ENCODE results near the gene CAMSAP2.

The CAMSAP2 gene

GRCh38 chr1:200849430-200849829, 110.7 kb downstream of the CAMSAP2 start:
- no peak for DNase-seq (ENCODE audit: low read depth, low spot score)

GRCh38 chr1:200850554-200850953, 111.9 kb downstream of the CAMSAP2 start:
- DNase-seq (ENCODE audit: low read depth, low spot score), result no peak

GRCh38 chr1:200856716-200857357, 118.1 kb downstream of the CAMSAP2 start:
- peak; percentile 61 for DNase-seq (ENCODE audit: low read depth, low spot score)

GRCh38 chr1:200857804-200858203, 119.1 kb downstream of the CAMSAP2 start:
- DNase-seq (ENCODE audit: low read depth, low spot score), result no peak

- no peak for DNase-seq (ENCODE audit: low read depth, low spot score)
Observed at GRCh38 chr1:200861937-200862647, 123.4 kb downstream of the CAMSAP2 start.

- DNase-seq (ENCODE audit: low read depth, low spot score), result no peak
Observed at GRCh38 chr1:200862713-200863415, 124.2 kb downstream of the CAMSAP2 start.

GRCh38 chr1:200866116-200866515, 127.4 kb downstream of the CAMSAP2 start:
- DNase-seq (ENCODE audit: low read depth, low spot score), result no peak

GRCh38 chr1:200866521-200866920, 127.8 kb downstream of the CAMSAP2 start:
- no peak for DNase-seq (ENCODE audit: low read depth, low spot score)

GRCh38 chr1:200867018-200867811, 128.5 kb downstream of the CAMSAP2 start:
- peak; percentile 58 for DNase-seq (ENCODE audit: low read depth, low spot score)

- no peak for DNase-seq (ENCODE audit: low read depth, low spot score)
Observed at GRCh38 chr1:200869376-200869752, 130.7 kb downstream of the CAMSAP2 start.

- no peak for DNase-seq (ENCODE audit: low read depth, low spot score)
Observed at GRCh38 chr1:200869753-200870391, 131.2 kb downstream of the CAMSAP2 start.

GRCh38 chr1:200872446-200873115, 133.9 kb downstream of the CAMSAP2 start, which contains the start of gene GPR25:
Gene GPR25, plus strand, starts transcription at chr1:200872981. Its CDS starts 57 bp downstream, at chr1:200873038.
- DNase-seq (ENCODE audit: low read depth, low spot score), result no peak

- no peak for DNase-seq (ENCODE audit: low read depth, low spot score)
Observed at GRCh38 chr1:200873116-200873670, 134.5 kb downstream of the CAMSAP2 start.

- no peak for DNase-seq (ENCODE audit: low read depth, low spot score)
Observed at GRCh38 chr1:200873671-200874397, 135.1 kb downstream of the CAMSAP2 start.

- DNase-seq (ENCODE audit: low read depth, low spot score), result no peak
Observed at GRCh38 chr1:200874694-200875093, 136.0 kb downstream of the CAMSAP2 start.

- no peak for DNase-seq (ENCODE audit: low read depth, low spot score)
Observed at GRCh38 chr1:200875416-200875815, 136.7 kb downstream of the CAMSAP2 start.

- DNase-seq (ENCODE audit: low read depth, low spot score), result no peak
Observed at GRCh38 chr1:200877010-200877409, 138.3 kb downstream of the CAMSAP2 start.

- no peak for DNase-seq (ENCODE audit: low read depth, low spot score)
Observed at GRCh38 chr1:200877839-200878551, 139.3 kb downstream of the CAMSAP2 start.

GRCh38 chr1:200880212-200880611, 141.5 kb downstream of the CAMSAP2 start:
- DNase-seq (ENCODE audit: low read depth, low spot score), result no peak

Measured in brain pericyte (primary cell).